GM21381 (cell line): ENCODE data around the gene MED20.
A peak's percentile ranks its signal among the peaks of the same experiment; 100 is the strongest.

Experiments used
- ATAC-seq: cut with Tn5 transposase; IDR thresholded peaks from one replicate; pipeline ENCODE4 v1.9.1; 2021; ENCODE audit warnings: mild to moderate bottlenecking, moderate library complexity; ENCODE audit not compliant: unreplicated experiment

MED20 gene

DNA sequence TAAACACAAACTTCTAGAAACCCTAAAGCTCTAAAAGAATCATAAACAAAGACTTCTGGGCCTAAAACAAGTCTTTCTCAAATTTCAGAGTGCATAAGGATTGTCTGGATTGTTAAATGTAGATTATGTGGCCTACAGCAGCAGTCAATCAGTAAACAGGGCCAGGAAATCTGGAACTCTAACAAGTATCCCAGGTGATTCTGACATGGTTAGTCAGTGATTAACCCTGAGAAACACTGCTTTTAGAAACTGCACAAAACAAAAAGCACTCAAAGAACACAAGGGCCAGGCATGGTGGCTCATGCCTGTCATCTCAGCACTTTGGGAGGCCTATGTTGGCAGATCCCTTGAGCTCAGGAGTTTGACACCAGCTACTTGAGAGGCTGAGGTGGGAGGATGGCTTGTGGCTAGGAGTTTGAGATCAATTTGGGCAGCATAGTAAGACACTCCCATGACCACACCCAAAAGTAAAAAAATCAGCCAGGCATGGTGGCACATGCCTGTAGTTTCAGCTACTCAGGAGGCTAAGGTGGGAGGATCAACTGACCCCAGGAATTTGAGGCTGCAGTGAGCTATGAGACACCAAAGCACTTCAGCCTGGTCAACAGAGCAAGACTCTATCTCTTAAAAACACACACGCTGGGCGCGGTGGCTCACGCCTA, 5.9 kb downstream of the MED20 start:
- no peak for ATAC-seq

DNA sequence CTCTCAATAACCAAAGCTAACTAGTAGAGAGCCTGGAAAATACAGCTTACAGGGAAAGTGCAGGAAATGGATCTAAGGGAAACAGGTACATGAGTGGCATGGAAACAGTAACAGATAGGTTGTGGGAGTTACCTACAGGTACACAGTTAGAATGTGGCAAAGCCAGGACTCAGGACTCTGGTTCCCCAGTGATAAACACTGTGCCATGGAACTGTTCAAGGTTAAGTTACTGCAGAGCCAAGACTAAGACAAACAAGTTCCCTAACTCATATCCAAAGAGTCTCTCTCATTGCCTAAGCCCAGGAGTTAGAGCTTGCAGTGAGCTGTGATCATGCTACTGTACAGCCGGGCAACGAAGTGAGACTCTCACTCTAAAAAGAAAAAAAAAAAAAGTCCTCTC, 6.6 kb downstream of the MED20 start:
- ATAC-seq, result no peak

DNA sequence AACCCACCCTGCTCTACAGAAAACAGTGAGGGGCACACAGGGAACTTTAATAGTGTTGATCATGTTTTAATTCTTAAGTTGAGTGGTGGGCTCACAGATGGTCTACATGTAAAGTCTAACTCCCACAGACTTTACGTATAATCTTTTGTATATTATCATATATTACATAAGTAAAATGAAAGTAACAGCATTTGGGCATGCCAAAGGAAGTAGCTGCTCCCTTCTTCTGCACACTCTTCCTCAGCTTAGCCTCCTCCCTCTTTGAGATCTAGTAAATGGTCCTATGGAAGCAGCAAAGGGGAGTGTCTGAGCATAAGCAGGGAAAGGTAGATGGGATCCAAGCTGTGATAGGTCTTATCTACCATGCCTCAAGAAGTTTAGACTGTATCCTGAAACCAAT, 11.2 kb downstream of the MED20 start:
- ATAC-seq, result no peak

DNA sequence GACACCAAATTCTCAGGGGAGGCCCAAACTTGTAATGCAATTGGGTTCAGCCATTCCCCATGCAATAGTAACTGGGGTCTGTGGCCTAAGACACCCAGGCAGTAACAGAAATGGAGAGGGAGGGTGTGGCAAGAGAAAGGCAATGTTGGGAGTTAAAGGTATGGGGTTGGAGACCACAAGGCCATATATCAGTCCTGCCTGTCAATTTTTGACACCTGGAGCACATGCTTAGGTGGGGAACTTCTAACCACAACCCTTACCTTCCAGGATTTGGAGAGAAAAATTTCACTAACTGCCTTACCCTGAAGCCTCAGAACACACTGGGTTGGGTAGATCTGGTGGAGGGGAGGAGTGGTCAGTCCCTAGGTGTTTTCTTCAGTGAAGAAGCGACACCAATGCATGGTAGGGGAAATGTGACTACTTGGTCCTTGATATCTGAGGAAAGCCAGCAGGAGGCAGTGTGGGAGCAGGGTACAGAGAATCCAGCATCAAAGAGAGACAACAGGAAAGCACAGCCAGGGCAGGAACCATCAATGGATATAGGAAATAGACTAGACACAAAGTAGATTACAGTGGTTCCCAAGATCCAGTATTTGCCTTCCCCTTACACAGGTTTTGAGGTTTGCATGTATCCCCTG, 18.9 kb downstream of the MED20 start:
- ATAC-seq, result no peak

DNA sequence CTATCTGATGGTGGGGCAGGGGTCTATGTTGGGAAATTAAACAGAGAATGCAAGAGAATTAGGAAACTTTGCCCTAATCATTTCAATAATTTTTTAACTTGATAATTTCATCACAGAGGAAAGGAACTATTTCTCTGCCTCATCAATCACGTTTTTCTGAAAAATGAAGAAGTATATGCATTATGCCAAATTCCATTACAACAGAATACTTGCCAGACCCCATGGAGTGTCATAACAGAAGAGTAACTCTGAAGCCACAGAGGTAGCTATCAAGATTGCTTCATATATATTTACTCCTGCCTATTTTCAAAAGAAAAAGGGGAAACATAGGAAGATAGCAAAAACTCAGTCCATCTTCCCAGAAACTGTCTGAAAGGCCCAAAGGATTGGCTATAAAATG, 20.1 kb downstream of the MED20 start:
- no peak for ATAC-seq

DNA sequence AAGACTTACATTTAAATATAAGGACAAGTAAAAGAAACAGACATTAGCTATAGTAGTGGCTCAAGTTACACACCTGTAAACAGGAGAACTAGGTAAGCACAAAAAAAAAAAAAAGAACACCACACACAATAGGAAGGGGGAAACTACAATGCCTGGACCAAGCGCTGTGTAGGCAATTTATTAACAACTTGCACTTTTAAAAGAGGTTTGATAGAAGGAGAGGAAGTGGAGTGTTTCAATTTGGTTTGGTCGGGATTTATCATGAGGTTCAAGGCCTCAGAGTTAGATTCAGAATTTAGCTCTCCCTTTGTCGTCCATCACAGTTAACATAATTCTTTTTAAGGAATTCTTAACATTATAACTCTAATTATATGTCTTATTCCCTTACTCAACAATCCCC, 24.7 kb downstream of the MED20 start:
- no peak for ATAC-seq

DNA sequence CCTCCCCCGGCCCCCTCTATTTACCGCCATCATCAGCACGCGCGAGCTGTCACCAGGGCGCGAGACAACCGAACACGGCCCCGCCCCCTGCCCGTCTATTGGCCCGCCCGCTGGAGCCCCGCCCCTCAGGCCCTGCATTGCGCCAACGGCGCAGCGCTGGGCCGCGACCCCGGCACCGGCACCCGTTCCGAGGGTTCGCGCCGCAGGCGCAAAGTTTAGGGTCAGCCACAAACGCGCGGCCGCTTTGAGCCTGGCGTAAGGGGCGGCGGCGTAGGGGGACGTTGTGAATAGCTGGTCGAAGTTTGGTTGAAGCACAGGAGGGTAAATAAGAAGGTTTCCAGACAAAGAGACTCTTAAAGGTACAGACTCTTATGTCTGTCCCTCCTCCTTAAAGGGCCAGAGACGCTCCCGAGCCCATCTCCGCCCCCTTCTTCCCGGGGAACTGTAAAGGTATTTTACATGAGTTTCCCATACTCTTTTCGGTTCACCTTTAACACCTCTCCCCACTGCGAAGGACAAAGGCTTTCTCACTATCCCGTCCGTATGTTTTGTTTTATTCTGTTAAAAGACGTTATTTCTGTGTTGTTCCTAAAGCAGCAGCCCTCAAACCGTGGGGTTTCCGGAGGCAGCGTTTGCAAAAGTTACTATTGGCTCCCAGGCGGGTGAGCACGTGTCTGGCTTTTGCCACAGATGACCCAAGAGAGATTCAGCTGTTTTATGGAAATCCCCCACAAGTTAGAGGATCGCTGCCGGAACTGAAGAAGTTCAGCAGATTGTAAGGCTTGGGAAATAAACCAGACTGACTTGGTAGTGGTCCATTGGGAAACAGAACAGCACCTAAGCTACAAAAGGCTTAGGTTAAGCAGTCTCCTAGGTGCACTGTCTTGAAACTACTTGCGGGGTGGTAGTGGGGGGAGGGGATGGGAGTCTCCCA, 25.4 kb downstream of the MED20 start, which contains the start of gene USP49:
USP49 (minus strand) TSS at position 76 of the 934 bp plus-strand sequence. CDS start 88,392 bp downstream, outside the sequence.
- ATAC-seq, result peak; percentile 81

DNA sequence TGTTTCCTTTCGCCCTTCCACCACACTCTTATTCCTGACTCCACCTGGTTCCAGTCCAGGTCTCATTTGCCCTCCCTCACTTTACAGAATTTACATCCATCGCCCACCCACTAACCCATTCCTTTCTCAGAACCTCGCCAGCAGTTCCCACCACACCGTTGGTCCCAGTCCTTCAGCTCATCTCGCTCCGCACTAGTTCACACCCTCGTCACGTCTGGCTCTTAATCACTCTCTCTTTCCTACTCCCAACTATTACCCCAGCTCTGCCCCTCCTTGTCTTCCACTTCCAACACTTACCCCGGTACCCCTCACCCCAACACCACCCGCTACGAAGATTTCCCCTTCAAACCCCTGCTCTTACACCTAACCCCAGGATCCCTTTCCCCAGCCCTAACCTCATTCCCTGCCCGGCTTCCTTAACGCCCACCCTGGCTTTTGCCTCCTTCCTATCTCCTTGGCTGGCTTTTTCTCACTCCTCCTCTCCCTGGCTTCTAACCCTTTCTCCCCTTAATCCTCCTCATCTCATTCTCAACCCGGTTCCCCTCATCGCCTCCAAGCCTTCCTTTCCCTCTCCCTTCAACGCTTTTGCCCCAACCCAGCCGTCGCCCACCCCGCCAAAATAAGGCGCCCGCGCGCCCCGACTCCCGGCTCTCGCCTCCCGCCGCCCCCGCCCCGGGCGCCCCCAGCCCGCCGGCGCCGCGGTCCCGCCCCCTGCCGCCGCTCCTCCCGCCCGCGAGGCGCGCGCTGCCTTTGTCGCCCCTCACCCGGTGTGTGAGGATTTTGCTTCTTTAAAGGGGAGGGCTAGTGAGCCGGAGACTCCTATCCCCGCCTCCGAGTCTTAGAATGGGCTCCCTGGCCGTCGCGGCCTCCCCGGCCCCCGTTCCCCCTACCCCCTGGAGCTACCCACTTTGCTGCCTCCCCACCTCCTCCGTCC, 26.3 kb downstream of the MED20 start:
- ATAC-seq, result peak; percentile 33

DNA sequence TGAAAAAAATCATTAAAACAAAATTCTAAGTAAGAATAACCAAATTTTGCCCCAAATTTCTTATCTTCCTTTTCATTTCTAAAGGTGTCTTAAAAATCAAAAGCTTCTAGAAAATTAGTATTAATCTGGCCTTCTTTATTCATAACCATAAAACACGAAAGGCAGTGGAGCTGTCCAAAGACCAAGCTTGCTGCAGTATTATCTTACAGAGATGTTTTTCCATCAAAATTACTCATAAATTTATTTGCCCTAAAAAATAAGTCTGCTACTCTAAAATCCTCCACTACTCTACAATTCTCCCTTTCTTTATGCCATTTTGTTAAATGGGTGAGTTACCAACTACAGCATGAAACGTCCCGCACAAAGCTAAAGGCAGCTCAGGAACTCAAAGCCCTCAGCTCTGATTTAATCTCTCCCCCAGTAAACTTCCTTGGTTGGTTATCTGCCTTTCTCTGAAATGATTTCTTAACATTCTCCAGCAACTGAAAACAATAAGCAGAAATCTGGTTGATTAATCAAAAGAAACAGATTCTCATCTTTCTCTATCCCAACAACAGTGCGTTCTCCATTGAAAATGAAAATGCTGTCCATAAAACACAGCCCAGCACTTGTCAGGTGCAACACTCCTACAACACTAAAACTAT, 27.9 kb downstream of the MED20 start:
- ATAC-seq, result no peak

DNA sequence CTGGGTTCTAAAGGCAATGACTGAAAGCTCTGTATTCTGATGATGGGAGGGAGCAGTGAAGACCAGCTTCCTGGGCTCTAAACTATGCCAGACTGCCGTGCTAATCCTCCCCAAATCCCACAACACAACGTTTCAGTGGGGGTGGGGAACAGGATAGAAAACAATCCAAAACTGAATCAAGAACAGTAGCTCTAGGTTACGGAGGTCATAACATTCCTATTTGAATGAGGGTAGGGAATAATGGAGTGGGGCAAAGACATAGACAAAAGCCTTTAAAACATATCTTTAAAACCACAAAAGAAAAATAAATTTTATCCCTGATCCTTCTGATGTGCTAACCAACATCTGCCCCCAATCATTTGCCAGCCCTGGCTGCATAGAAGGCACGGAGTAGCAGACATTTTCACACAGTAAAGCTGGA, 33.6 kb downstream of the MED20 start:
- ATAC-seq, result no peak

DNA sequence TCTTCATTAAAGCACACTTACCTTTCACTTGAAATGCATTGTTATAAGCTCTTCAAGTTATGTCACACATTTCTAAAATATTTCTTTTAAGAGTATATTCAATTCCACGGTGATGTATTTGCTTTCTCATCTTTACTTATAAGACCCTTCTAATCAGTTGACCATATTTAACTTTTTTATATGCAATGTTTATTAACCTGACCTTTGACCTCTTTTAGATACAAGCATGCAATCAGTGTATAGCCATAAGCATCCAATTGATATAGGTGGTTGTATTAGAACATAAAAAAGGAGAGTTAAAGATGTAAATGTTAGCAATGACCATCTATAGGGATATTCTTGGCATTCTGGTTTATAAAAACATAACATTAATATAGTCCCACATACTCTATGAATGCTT, 35.0 kb downstream of the MED20 start:
- no peak for ATAC-seq

DNA sequence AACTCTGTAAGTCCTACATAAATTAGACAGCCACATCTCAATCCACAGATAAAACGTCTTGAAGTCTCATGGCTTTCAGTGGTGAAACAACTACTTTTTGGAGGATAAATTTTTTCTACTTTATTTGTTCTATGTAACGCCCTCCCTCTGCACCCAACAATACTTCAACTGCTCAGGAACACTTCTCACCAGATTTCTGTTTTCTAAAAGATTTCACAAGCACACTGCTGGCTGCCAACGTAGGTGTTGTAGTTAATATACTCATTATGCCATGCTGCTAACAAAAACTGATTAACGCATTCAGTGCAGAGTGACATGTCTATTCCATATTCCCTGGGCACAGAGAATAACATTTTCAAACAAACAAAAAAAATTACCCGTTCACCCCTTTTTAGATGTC, 36.0 kb downstream of the MED20 start:
- no peak for ATAC-seq

DNA sequence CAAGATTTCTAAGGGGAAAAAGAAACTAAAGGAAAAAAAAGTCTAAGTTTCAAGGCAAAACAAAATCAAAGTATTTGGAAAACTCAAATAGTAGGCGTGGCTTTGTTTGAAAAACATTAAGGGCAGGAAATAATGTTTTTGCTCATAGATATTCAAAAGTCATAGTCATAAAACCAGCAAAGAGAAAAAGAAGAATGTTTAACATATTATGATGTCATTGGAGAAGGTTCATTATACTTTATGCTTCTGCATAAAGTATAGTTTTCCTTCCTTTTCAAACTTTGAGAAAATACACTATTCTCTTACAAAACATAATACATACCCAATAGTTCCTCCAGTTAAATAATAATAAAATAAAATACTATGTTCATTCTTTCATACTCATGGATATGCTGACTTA, 39.4 kb downstream of the MED20 start:
- ATAC-seq, result no peak

DNA sequence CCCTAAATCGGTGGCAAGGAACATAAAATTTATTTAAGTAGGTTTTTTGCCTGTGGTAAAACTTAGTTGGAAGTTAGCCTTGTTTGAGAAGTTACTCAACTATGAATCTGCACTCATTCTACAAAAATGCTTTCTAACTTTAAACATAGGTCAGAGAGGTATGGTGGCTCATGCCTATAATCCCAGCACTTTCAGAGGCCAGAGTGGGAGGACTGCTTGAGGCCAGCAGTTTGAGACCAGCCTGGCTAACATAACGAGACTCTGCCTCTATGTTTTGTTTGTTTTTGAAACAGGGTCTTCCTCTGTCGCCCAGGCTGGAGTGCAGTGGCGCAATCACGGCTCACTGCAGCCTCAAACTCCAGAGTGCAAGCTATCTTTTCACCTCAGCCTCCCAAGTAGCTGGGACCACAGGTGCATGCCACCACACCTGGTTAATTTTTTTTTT, 42.0 kb downstream of the MED20 start:
- ATAC-seq, result no peak

DNA sequence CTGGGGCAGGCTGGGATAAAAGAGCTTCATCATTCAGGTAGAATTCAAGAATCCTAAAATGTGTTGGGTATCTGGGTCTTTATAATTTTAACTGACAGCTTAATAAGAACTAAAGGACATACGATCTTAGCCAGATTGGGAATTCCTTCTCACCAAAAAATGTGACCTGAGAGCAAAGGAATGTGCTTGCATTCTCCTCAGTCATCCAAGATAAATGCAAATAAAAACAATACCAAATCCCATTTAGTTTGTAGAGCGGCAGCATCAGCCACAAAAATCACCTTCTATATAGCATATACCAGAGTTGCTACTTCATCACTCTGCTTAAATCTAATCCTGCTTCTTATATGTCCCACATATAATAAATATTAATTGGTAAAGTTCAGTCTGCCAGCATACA, 42.7 kb downstream of the MED20 start:
- ATAC-seq, result no peak

DNA sequence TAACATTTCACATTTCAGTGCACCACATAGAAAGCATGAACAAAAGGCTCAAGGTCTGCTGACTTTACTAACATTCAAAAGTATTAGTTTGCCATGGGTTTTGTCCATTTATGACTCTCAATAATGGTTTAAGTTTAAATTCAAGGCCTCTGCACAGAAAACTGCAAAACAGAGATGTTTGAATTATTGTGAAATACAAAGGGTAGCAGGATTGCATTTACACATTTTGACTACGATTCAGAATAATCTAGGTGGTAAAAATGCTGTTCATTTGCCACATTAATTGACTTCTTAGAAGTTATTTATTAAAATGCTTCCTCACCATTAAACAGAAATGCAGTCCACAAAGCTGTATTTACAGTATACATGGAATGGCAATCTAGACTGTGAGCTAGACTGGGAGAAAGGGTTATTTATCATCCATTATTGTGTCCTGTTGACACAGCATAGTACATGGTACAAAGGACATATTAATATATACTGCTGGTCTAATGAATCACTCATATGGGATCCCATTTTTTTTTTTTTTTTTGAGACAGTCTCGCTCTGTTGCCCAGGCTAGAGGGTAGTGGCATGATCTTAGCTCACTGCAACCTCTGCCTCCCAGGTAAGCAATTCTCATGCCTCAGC, 43.8 kb downstream of the MED20 start:
- ATAC-seq, result no peak

DNA sequence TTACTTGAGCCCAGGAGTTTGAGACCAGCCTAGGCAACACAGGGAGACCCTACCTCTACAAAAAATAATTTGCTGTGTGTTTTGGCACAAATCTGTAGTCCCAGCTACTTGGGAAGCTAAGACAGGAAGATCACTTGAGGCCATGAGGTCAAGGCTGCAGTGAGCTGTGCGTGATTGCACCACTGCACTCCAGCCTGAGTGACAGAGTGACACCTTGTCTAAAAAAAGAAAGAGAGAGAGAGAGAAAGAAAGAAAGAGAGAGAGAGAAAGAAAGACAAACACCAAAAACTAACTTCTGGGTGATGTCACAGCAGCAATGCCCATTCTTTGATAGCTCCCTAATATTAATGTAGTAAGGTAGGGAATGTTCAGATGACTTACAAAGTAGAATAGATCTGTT, 46.2 kb downstream of the MED20 start:
- no peak for ATAC-seq

DNA sequence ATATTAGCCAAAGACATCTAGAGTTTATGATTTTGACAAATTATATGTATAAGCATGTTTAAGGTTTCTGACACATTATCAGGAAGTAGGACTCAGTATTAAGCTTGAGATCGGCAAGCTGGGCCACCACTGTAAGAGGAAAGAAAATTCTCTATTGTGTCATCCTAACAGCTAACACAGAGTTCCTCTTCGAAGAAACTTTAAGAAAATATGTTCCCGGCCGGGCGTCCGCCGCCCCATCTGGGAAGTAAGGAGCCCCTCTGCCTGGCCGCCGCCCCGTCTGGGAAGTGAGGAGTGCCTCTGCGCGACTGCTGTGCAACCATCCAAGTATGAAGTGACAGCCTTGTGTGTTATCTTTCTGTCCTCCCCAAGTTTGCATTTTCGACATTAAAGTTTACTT, 48.8 kb downstream of the MED20 start:
- ATAC-seq, result no peak

DNA sequence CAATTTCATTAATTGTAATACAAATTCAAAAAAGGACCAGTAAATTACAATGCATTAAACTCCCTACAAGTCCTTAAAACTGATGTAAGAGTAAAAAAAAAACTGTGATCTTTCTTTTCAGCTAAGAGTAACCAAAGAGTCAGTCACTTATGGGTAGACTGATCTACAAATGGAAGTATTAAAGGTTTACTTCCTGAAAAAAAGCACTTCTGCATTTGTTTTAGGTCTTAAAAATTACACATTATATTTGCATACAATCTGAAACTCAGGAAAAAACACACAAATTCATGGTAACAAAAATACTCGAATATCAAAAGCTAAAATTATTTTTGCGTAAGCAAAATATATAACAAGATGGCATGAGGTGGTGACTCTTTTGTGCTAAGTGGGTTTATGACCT, 49.2 kb downstream of the MED20 start:
- ATAC-seq, result no peak

DNA sequence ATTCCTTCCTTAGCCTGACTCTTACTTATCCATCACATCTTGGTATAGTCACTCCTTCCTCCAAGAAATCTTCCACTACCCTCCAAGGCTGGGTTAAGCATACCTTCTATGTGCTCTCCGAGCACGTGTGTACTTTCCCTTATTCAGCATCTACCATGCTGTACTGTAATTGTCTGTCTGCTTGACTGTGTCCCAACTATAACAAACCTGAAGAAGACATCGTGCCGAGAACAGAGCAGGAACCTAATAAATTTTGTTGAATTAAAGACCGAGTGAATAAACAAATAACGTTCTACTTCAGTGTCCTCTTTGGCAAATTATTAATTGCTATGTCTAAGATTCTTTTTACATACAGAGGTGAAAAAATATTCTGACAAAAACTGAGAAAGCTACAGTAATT, 61.6 kb downstream of the MED20 start:
- no peak for ATAC-seq
